SK-N-SH treated with all-trans-retinoic acid at 6 μM for 48 hours (cell line): Measurements from ENCODE around the gene NDUFB7.

ENCODE experiments used
- ATAC-seq: fragments of 200-7000 bp; cut with Tn5 transposase; 3 replicates; pipeline ENCODE4 v1.9.1; 2020; ENCODE audit warnings: mild to moderate bottlenecking, moderate library complexity
- BACH2 ChIP-seq: fragments of 250-450 bp; sonication (Bioruptor Pico); IDR thresholded peaks from 2 replicates; pipeline ENCODE4 v1.9.0; 2021; ENCODE audit warnings: mild to moderate bottlenecking, borderline replicate concordance
- CSDC2 ChIP-seq: fragments of 250-450 bp; sonication (Bioruptor Pico); IDR thresholded peaks from 2 replicates; pipeline ENCODE4 v1.5.0; 2020; ENCODE audit warnings: mild to moderate bottlenecking, moderate library complexity
- ESRRG ChIP-seq: fragments of 250-450 bp; sonication (Bioruptor Pico); IDR thresholded peaks from 2 replicates; pipeline ENCODE4 v1.6.1; 2021; ENCODE audit warnings: mild to moderate bottlenecking
- GLIS3 ChIP-seq: fragments of 250-450 bp; sonication (Bioruptor Pico); IDR thresholded peaks from 2 replicates; pipeline ENCODE4 v1.5.0; 2020; ENCODE audit warnings: mild to moderate bottlenecking, moderate library complexity
- ISL1 ChIP-seq: fragments of 250-450 bp; sonication (Bioruptor Pico); IDR thresholded peaks from 2 replicates; pipeline ENCODE4 v2.1.2; 2022; ENCODE audit warnings: mild to moderate bottlenecking, moderate library complexity
- OSR1 ChIP-seq: fragments of 250-450 bp; sonication (Bioruptor Pico); IDR thresholded peaks from 2 replicates; pipeline ENCODE4 v1.8.0; 2022; ENCODE audit warnings: moderate library complexity, mild to moderate bottlenecking, inconsistent platforms
- PATZ1 ChIP-seq: fragments of 250-450 bp; sonication (Bioruptor Pico); IDR thresholded peaks from 2 replicates; pipeline ENCODE4 v1.8.0; 2020; ENCODE audit warnings: mild to moderate bottlenecking, moderate library complexity, borderline replicate concordance
- RARB ChIP-seq: fragments of 250-450 bp; sonication (Bioruptor Pico); IDR thresholded peaks from 2 replicates; pipeline ENCODE4 v1.8.0; 2021; ENCODE audit warnings: mild to moderate bottlenecking, moderate library complexity
- SNAI2 ChIP-seq: fragments of 250-450 bp; sonication (Bioruptor Pico); IDR thresholded peaks from 2 replicates; pipeline ENCODE4 v1.5.0; 2020; ENCODE audit warnings: mild to moderate bottlenecking, moderate library complexity
- TCF4 ChIP-seq: fragments of 250-450 bp; sonication (Bioruptor Pico); IDR thresholded peaks from 2 replicates; pipeline ENCODE4 v1.8.0; 2021; ENCODE audit warnings: mild to moderate bottlenecking, moderate library complexity, borderline replicate concordance
- TOX ChIP-seq: fragments of 250-450 bp; sonication (Bioruptor Pico); IDR thresholded peaks from 2 replicates; pipeline ENCODE4 v1.8.0; 2021; ENCODE audit warnings: mild to moderate bottlenecking, moderate library complexity, borderline replicate concordance
- TSHZ2 ChIP-seq: fragments of 250-450 bp; sonication (Bioruptor Pico); IDR thresholded peaks from 2 replicates; pipeline ENCODE4 v1.5.0; 2020; ENCODE audit warnings: mild to moderate bottlenecking, moderate library complexity
- ZC3H10 ChIP-seq: fragments of 250-450 bp; sonication (Bioruptor Pico); IDR thresholded peaks from 2 replicates; pipeline ENCODE4 v1.5.1; 2021; ENCODE audit warnings: mild to moderate bottlenecking, moderate library complexity
- ZFP3 ChIP-seq: fragments of 250-450 bp; sonication (Bioruptor Pico); IDR thresholded peaks from 2 replicates; pipeline ENCODE4 v1.5.0; 2020; ENCODE audit warnings: mild to moderate bottlenecking, moderate library complexity
- ZFP30 ChIP-seq: fragments of 450-650 bp; formaldehyde crosslinking; IDR thresholded peaks from 2 replicates; pipeline ENCODE4 v1.5.0; 2022; ENCODE audit warnings: mild to moderate bottlenecking, moderate library complexity
- ZNF565 ChIP-seq: fragments of 450-650 bp; formaldehyde crosslinking; conservative IDR thresholded peaks from 2 replicates; pipeline ENCODE4 v1.5.0; 2020; ENCODE audit warnings: low read depth, mild to moderate bottlenecking, moderate library complexity
- ZNF70 ChIP-seq: fragments of 450-650 bp; formaldehyde crosslinking; IDR thresholded peaks from 2 replicates; pipeline ENCODE4 v1.5.0; 2020; ENCODE audit warnings: mild to moderate bottlenecking, moderate library complexity
- ZNF8 ChIP-seq: fragments of 450-650 bp; formaldehyde crosslinking; IDR thresholded peaks from 2 replicates; pipeline ENCODE4 v1.5.0; 2020; ENCODE audit warnings: mild to moderate bottlenecking, moderate library complexity
- TF ChIP-seq, protein P1 (sequence below): fragments of 250-450 bp; sonication (Bioruptor Pico); IDR thresholded peaks from 2 replicates; pipeline ENCODE4 v1.8.0; 2021; ENCODE audit warnings: low read depth, mild to moderate bottlenecking, moderate library complexity, borderline replicate concordance
- TF ChIP-seq, protein P2 (sequence below): fragments of 250-450 bp; sonication (Bioruptor Pico); IDR thresholded peaks from 2 replicates; pipeline ENCODE4 v1.5.1; 2020; ENCODE audit warnings: low read depth, mild to moderate bottlenecking, moderate library complexity
- TF ChIP-seq, protein P3 (sequence below): fragments of 250-450 bp; sonication (Bioruptor Pico); IDR thresholded peaks from 2 replicates; pipeline ENCODE4 v1.5.1; 2021; ENCODE audit warnings: mild to moderate bottlenecking, moderate library complexity

The NDUFB7 gene

DNA sequence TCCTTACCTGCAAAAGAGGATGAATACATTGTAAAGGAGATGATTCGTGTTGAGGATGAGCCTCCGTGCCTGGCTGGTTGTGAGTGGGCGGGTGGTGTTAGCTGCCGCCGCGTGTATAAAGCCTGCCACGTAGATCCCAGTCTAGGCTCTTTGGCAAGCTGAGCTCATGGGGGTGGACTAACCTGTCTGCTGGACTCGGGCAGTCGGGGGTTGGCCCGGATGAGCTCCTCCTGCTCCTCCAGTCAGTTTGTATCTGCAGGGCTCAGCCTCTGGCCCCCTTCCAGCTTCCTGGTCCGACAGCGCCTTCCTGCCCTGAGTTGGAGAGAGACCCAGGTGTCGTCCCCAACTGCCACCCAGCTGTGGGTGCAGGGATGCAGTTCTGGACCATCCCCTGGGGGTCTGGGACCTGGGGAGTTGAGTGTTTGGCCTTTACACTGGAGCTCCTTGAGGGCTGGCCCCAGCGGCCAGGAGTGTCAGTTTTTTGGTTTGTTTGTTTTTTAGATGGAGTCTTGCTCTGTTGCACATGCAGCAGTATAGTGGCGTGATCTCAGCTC, 21.6 kb downstream of the NDUFB7 start:
- TF ChIP-seq ZFP30 (CRISPR knock-in tag) (no peak), ISL1 (CRISPR knock-in tag) (no peak)
- no peak for ATAC-seq

DNA sequence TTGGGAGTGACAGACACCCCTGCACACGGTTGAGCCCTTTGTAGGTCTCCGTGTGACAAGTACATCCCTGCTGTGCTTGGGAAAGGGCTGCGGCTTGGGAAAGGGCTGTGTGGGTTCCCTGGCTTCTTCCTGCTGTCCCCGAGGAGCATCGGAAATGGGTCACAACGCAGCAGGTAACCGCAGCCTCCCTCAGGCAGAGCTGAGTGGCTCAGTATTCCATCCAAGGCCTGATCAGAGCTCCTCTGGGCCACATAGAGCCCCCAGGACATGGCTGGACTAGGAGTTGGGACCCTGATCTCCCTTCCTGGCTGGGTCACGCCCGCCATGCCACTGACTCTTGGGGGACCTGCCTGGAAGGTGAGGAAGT, 26.2 kb downstream of the NDUFB7 start:
- no peak for ATAC-seq
- TF ChIP-seq ISL1 (CRISPR knock-in tag), result no peak
- no peak for TF ChIP-seq ZC3H10
- no peak for TF ChIP-seq PATZ1
- TF ChIP-seq SNAI2 (CRISPR knock-in tag), result no peak
- TF ChIP-seq, protein P1, sequence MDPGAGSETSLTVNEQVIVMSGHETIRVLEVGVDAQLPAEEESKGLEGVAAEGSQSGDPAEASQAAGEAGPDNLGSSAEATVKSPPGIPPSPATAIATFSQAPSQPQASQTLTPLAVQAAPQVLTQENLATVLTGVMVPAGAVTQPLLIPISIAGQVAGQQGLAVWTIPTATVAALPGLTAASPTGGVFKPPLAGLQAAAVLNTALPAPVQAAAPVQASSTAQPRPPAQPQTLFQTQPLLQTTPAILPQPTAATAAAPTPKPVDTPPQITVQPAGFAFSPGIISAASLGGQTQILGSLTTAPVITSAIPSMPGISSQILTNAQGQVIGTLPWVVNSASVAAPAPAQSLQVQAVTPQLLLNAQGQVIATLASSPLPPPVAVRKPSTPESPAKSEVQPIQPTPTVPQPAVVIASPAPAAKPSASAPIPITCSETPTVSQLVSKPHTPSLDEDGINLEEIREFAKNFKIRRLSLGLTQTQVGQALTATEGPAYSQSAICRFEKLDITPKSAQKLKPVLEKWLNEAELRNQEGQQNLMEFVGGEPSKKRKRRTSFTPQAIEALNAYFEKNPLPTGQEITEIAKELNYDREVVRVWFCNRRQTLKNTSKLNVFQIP (CRISPR knock-in tag), result no peak
- TF ChIP-seq TOX (CRISPR knock-in tag), result no peak
- no peak for TF ChIP-seq GLIS3 (CRISPR knock-in tag)
- TF ChIP-seq CSDC2, result no peak
- no peak for TF ChIP-seq ZNF565 (CRISPR knock-in tag)
- no peak for TF ChIP-seq ZNF8
- no peak for TF ChIP-seq ZFP3 (CRISPR knock-in tag)
- no peak for TF ChIP-seq TSHZ2
- TF ChIP-seq, protein P2, sequence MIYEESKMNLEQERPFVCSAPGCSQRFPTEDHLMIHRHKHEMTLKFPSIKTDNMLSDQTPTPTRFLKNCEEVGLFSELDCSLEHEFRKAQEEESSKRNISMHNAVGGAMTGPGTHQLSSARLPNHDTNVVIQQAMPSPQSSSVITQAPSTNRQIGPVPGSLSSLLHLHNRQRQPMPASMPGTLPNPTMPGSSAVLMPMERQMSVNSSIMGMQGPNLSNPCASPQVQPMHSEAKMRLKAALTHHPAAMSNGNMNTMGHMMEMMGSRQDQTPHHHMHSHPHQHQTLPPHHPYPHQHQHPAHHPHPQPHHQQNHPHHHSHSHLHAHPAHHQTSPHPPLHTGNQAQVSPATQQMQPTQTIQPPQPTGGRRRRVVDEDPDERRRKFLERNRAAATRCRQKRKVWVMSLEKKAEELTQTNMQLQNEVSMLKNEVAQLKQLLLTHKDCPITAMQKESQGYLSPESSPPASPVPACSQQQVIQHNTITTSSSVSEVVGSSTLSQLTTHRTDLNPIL (CRISPR knock-in tag), result no peak
- no peak for TF ChIP-seq ESRRG (CRISPR knock-in tag)
- TF ChIP-seq BACH2, result no peak
- TF ChIP-seq ZNF70, result no peak
- TF ChIP-seq, protein P3, sequence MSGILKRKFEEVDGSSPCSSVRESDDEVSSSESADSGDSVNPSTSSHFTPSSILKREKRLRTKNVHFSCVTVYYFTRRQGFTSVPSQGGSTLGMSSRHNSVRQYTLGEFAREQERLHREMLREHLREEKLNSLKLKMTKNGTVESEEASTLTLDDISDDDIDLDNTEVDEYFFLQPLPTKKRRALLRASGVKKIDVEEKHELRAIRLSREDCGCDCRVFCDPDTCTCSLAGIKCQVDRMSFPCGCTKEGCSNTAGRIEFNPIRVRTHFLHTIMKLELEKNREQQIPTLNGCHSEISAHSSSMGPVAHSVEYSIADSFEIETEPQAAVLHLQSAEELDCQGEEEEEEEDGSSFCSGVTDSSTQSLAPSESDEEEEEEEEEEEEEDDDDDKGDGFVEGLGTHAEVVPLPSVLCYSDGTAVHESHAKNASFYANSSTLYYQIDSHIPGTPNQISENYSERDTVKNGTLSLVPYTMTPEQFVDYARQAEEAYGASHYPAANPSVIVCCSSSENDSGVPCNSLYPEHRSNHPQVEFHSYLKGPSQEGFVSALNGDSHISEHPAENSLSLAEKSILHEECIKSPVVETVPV (CRISPR knock-in tag), result no peak
- no peak for TF ChIP-seq TCF4 (CRISPR knock-in tag)
- no peak for TF ChIP-seq ZFP30 (CRISPR knock-in tag)

DNA sequence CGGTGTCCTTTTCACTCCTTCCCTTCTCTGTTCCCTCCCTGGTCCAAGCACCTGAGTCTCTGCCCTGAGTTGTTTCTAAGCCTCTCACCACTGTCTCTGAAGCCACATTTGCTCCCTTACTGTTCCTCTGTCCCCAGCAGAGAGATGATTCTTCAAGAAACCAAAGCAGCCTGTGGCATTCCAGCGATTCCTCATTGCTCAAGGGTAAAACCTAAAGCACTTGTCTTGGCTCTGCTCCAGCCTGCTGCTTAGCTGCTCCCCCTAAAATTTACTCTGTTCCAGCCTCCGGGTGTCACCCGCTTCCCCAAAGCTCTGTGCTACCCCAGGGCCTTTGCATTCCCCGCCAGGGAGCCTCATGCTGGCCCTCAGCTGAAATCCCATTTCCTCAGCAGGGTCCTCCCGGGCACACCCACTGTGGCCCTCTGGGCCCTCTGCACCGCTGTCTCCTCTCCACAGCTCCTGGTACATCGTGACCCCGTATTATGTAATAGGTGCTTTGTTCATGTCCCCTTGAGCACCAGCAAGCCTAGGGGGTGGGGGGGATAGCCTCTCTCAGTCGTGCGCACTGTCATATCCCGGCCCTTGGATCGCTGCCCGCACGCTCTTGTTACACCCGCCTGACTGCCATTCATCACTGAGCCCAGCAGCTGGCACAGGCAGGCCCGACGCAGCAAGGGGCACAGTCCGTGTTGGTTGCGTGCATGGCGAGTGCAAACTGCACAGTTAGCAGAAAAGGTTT, 26.7 kb downstream of the NDUFB7 start:
- ATAC-seq, result no peak

GRCh38 chr19:14544047-14544446, 27.8 kb downstream of the NDUFB7 start:
- ATAC-seq, result no peak
- no peak for TF ChIP-seq PATZ1
- no peak for TF ChIP-seq BACH2
- TF ChIP-seq ISL1 (CRISPR knock-in tag), result no peak
- no peak for TF ChIP-seq GLIS3 (CRISPR knock-in tag)
- TF ChIP-seq TOX (CRISPR knock-in tag), result no peak
- TF ChIP-seq ZNF8, result no peak
- TF ChIP-seq OSR1 (CRISPR knock-in tag), result no peak
- no peak for TF ChIP-seq ZFP30 (CRISPR knock-in tag)
- no peak for TF ChIP-seq ESRRG (CRISPR knock-in tag)
- TF ChIP-seq, protein P2 (CRISPR knock-in tag), result no peak
- no peak for TF ChIP-seq ZNF565 (CRISPR knock-in tag)
- no peak for TF ChIP-seq TCF4 (CRISPR knock-in tag)
- TF ChIP-seq RARB (CRISPR knock-in tag), result no peak

More for the DNA sequence above, 26.7 kb downstream of the NDUFB7 start:
- no peak for TF ChIP-seq ZC3H10
